Prostate gland (tissue), 2 donors: ENCODE measurements around the gene TRIM26.

ENCODE experiments used
- CTCF ChIP-seq, 4 experiments: fragments of 200-600 bp in 2 of 4; fragments of 450-650 bp in 2 of 4; sonication (generic) in 2 of 4; IDR thresholded peaks; 1 replicate in 3 of 4; 2 replicates in 1 of 4; pipeline ENCODE4 v1.5.1; 2016 to 2019; ENCODE audit warnings: antibody characterized with exemption in 4 of 4, mild to moderate bottlenecking in 2 of 4, moderate library complexity in 2 of 4
- POLR2A ChIP-seq: fragments of 450-650 bp; IDR thresholded peaks from one replicate; pipeline ENCODE4 v1.6.1; 2016; ENCODE audit warnings: antibody characterized with exemption, mild to moderate bottlenecking
- POLR2AphosphoS5 ChIP-seq: sonication (generic); formaldehyde crosslinking; IDR thresholded peaks from one replicate; pipeline ENCODE4 v1.6.1; 2017; ENCODE audit warnings: antibody characterized with exemption

- TF ChIP-seq POLR2A (no peak), CTCF (IDR thresholded peaks at IDR 0.05) (no peak), POLR2AphosphoS5 (peak; percentile 58)
These were observed 5.4 kb downstream of the TRIM26 start for GRCh38 chr6:30207619-30208295.
